ENCODE measurements around the gene OLFML1. TPM values are rescaled to one million over a fixed set of nuclear protein-coding genes. Genes with fewer than 3 reads are reported as not detected.
A peak's percentile ranks its signal among the peaks of the same experiment; 100 is the strongest.

The OLFML1 gene
- total RNA-seq, 1 experiment from 2014 or later: not detected

GRCh38 chr11:7448201-7448600, 37.1 kb upstream of the OLFML1 start:
- DNase-seq (ENCODE audit: low spot score) (peak; percentile 47), ATAC-seq (peak; percentile 85)
- CTCF ChIA-PET: interaction anchor here (0.9 to 1.0 kb wide), 3 partner anchors 95 to 209 kb away, joined by 4 to 5 read pairs (median 4); no protein-coding TSS in a partner anchor
- Mint-ChIP-seq H3K27ac (no peak overlapping the region), H3K4me1 (peaks cover 21% of the 10 kb centered on the region), H3K9me3 (no peaks in the 10 kb centered on the region), H3K36me3 (no peaks in the 10 kb centered on the region), H3K27me3 (ENCODE audit: low read depth) (no peaks in the 10 kb centered on the region; the same call in 1 of the 2 replicates), H3K4me3 (no peak overlapping the region)
- POLR2A ChIA-PET: no interaction called here
- TF ChIP-seq AR (CRISPR knock-in tag; IDR thresholded peaks at IDR 0.05) (no peak), NR2C2 (CRISPR knock-in tag; IDR thresholded peaks at IDR 0.05) (no peak), SMAD4 (CRISPR knock-in tag; IDR thresholded peaks at IDR 0.05) (no peak)

GRCh38 chr11:7449211-7449840, 36.0 kb upstream of the OLFML1 start:
- Mint-ChIP-seq H3K9me3 (no peaks in the 10 kb centered on the region), H3K27me3 (ENCODE audit: low read depth) (no peaks in the 10 kb centered on the region; the same call in 1 of the 2 replicates), H3K36me3 (no peaks in the 10 kb centered on the region), H3K4me1 (peaks cover 21% of the 10 kb centered on the region), H3K4me3 (no peak overlapping the region), H3K27ac (no peak overlapping the region)
- ATAC-seq (no peak), DNase-seq (ENCODE audit: low spot score) (no peak)
- TF ChIP-seq ZNF281 (CRISPR knock-in tag; IDR thresholded peaks at IDR 0.05) (no peak), HMGA2 (CRISPR knock-in tag; IDR thresholded peaks at IDR 0.05) (no peak), ZNF317 (CRISPR knock-in tag; IDR thresholded peaks at IDR 0.05; ENCODE audit: borderline replicate concordance, low read depth) (no peak), ATF3 (CRISPR knock-in tag; conservative IDR thresholded peaks at IDR 0.05) (no peak), MXD4 (CRISPR knock-in tag; IDR thresholded peaks at IDR 0.05; ENCODE audit: borderline replicate concordance) (no peak), ZSCAN18 (CRISPR knock-in tag; IDR thresholded peaks at IDR 0.05) (no peak), SMAD4 (CRISPR knock-in tag; IDR thresholded peaks at IDR 0.05) (no peak), NR2C2 (CRISPR knock-in tag; IDR thresholded peaks at IDR 0.05) (no peak), ZNF138 (CRISPR knock-in tag; conservative IDR thresholded peaks at IDR 0.05) (no peak), CDX4 (CRISPR knock-in tag; IDR thresholded peaks at IDR 0.05; ENCODE audit: borderline replicate concordance) (no peak), NFYB (CRISPR knock-in tag; conservative IDR thresholded peaks at IDR 0.05; ENCODE audit: low read depth) (no peak)
- ChIA-PET POLR2A (no interaction called here), CTCF (no interaction called here)

- DNase-seq (ENCODE audit: low spot score): no peak
- TF ChIP-seq ZBTB21 (CRISPR knock-in tag; IDR thresholded peaks at IDR 0.05; ENCODE audit: borderline replicate concordance): no peak
- no peak for TF ChIP-seq STAT6 (CRISPR knock-in tag; conservative IDR thresholded peaks at IDR 0.05; ENCODE audit: low read depth)
- TF ChIP-seq NR3C1 (CRISPR knock-in tag; conservative IDR thresholded peaks at IDR 0.05; ENCODE audit: low read depth): no peak
- no peak for TF ChIP-seq FOXJ3 (CRISPR knock-in tag; IDR thresholded peaks at IDR 0.05; ENCODE audit: borderline replicate concordance)
- no peak for TF ChIP-seq HMGA2 (CRISPR knock-in tag; IDR thresholded peaks at IDR 0.05)
- TF ChIP-seq PREB (CRISPR knock-in tag; IDR thresholded peaks at IDR 0.05; ENCODE audit: borderline replicate concordance): no peak
- ChIA-PET CTCF (interaction anchor here (1.0 to 1.5 kb wide), 3 partner anchors 97 to 216 kb away, joined by 3 to 6 read pairs (median 5); no protein-coding TSS in a partner anchor), POLR2A (no interaction called here)
- ATAC-seq: no peak
- H3K4me1 Mint-ChIP-seq: peaks cover 21% of the 10 kb centered on the region
- no peak overlapping the region for H3K4me3 Mint-ChIP-seq
- H3K9me3 Mint-ChIP-seq: no peaks in the 10 kb centered on the region
- H3K36me3 Mint-ChIP-seq: no peaks in the 10 kb centered on the region
- H3K27me3 Mint-ChIP-seq (ENCODE audit: low read depth): no peaks in the 10 kb centered on the region; the same call in 1 of the 2 replicates
- no peak overlapping the region for H3K27ac Mint-ChIP-seq
These were observed 35.5 kb upstream of the OLFML1 start for GRCh38 chr11:7449841-7450214.
